ENCODE data around the gene DARS2.
"Not testable (repeated sequence)": the region's sequence is repeated elsewhere in the genome, so short reads cannot be mapped to it uniquely, and the experiment has no call there.

The DARS2 gene

GRCh38 chr1:173802961-173803360 is 21.5 kb upstream of the DARS2 start:
- no peak for TF ChIP-seq CTCF (conservative IDR thresholded peaks at IDR 0.05; ENCODE audit: low read length)
- no peak overlapping the region for H3K4me3 ChIP-seq (ENCODE audit: low read length)
- no peak for DNase-seq (ENCODE audit: low read depth)

GRCh38 chr1:173813654-173814053 is 10.8 kb upstream of the DARS2 start:
- not testable (repeated sequence) for H3K4me3 ChIP-seq (ENCODE audit: low read length); DNase-seq (ENCODE audit: low read depth)

GRCh38 chr1:173818459-173818858 is 6.0 kb upstream of the DARS2 start:
- DNase-seq (ENCODE audit: low read depth) = no peak
- TF ChIP-seq CTCF (conservative IDR thresholded peaks at IDR 0.05; ENCODE audit: low read length) = no peak
- H3K4me3 ChIP-seq (ENCODE audit: low read length) = no peak overlapping the region

GRCh38 chr1:173821680-173822079 is 2.8 kb upstream of the DARS2 start:
- no peak for DNase-seq (ENCODE audit: low read depth)
- TF ChIP-seq CTCF (conservative IDR thresholded peaks at IDR 0.05; ENCODE audit: low read length) = no peak
- no peak overlapping the region for H3K4me3 ChIP-seq (ENCODE audit: low read length)

GRCh38 chr1:173823781-173824314 is 625 bp upstream of the DARS2 start:
- DNase-seq (ENCODE audit: low read depth) = peak; percentile 6
- peak overlapping the region; percentile 98 for H3K4me3 ChIP-seq (ENCODE audit: low read length)
- TF ChIP-seq CTCF (conservative IDR thresholded peaks at IDR 0.05; ENCODE audit: low read length) = no peak

- DNase-seq (ENCODE audit: low read depth) = no peak
- no peak for TF ChIP-seq CTCF (conservative IDR thresholded peaks at IDR 0.05; ENCODE audit: low read length)
- no peak overlapping the region for H3K4me3 ChIP-seq (ENCODE audit: low read length)
Measured at GRCh38 chr1:173827611-173828010, 3.1 kb downstream of the DARS2 start.

GRCh38 chr1:173832748-173833147 is 8.3 kb downstream of the DARS2 start:
- no peak for DNase-seq (ENCODE audit: low read depth)
- no peak for TF ChIP-seq CTCF (conservative IDR thresholded peaks at IDR 0.05; ENCODE audit: low read length)
- H3K4me3 ChIP-seq (ENCODE audit: low read length) = no peak overlapping the region

- no peak for DNase-seq (ENCODE audit: low read depth)
- no peak overlapping the region for H3K4me3 ChIP-seq (ENCODE audit: low read length)
- no peak for TF ChIP-seq CTCF (conservative IDR thresholded peaks at IDR 0.05; ENCODE audit: low read length)
Measured at GRCh38 chr1:173852105-173852504, 27.6 kb downstream of the DARS2 start.
